SK-MEL-5 (cell line): ENCODE results near the gene FBXO40. TPM values are rescaled to one million over a fixed set of nuclear protein-coding genes. Genes with fewer than 3 reads are reported as not detected.

Source experiments
- DNase-seq: peaks from one replicate; pipeline ENCODE4 v3.0.0-alpha.2; 2016; ENCODE audit warnings: low read depth, low spot score
- in situ Hi-C: cut with HindIII; loops from 2 replicates; pipeline ENCODE4 v1.10.0; 2016; ENCODE audit warnings: low sequenced_read_pairs, high pct_unique_total_duplicates, low pct_unique_long_range_greater_than_20kb
- small RNA-seq, 2 experiments: library from RNA; depleted of rRNA; stranded (forward); fragments of <200 nt; gene quantifications; one replicate each; pipeline ENCODE3, GENCODE V24; 2014
- total RNA-seq: library from RNA; depleted of rRNA; stranded (reverse); fragments of >200 nt; shearing (Covaris generic); gene quantifications from 2 replicates; pipeline ENCODE4 v1.2.3, GENCODE V29; 2014; rRNA removed

Gene FBXO40
- total RNA-seq, 1 experiment from 2014 or later: 0.08 TPM

DNA sequence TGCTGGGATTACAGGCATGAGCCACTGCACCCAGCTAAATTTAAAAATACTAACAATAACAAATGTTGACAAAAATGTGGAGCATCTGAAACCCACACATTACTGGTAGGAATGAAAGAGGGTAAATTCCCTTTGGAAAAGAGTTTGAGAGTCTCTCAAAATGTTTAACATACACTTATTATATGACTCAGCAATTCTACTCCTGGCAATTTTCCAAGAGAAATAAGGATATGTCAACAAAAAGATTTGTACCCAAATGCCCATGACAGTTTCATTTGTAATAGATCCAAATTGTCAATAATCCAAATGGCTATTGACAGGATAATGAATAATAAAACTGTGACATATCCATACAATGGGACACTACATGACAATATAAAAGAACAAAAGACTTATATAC, 58.5 kb downstream of the FBXO40 start:
- in situ Hi-C loops: no loop called here
- no peak for DNase-seq

- in situ Hi-C loops: no loop called here
- no peak for DNase-seq
Measured at GRCh38 chr3:121654493-121655385, 61.6 kb downstream of the FBXO40 start.

DNA sequence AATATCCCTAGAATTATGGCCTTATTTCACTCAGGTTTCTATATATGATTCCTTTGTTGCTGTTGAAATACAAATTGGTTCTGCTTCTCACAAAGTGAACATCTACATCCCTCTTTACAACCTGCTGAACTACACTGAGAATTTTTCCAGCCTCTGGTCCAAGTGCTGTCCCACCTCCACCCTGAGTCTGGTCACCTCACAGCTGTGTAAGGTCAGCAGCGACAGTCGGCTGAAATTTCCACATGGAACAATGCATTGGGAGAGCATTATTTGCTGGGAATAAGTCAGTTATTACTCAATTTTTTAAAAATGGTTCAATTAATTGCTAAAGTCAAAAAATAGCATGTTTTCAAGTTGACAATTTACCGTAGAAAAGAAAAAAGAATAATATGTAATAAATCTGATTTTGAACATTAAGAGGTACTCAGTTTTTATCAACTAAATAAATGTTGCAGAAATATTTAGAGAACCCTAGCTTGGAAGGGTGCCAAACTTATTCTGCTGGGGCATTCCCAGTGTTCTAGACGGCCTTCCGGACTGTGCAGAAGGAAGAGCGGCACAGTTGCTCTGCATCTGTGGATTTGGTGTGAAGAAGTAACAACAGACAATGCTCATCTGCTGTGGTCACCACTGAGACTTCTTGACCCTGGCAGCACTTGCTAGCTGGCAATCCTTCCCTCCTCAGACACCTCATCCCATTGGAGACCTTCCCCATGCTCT, 65.7 kb downstream of the FBXO40 start:
- in situ Hi-C loops: no loop called here
- DNase-seq: no peak

- DNase-seq: no peak
- in situ Hi-C loops: no loop called here
Measured at GRCh38 chr3:121659586-121659985, 66.4 kb downstream of the FBXO40 start.

DNA sequence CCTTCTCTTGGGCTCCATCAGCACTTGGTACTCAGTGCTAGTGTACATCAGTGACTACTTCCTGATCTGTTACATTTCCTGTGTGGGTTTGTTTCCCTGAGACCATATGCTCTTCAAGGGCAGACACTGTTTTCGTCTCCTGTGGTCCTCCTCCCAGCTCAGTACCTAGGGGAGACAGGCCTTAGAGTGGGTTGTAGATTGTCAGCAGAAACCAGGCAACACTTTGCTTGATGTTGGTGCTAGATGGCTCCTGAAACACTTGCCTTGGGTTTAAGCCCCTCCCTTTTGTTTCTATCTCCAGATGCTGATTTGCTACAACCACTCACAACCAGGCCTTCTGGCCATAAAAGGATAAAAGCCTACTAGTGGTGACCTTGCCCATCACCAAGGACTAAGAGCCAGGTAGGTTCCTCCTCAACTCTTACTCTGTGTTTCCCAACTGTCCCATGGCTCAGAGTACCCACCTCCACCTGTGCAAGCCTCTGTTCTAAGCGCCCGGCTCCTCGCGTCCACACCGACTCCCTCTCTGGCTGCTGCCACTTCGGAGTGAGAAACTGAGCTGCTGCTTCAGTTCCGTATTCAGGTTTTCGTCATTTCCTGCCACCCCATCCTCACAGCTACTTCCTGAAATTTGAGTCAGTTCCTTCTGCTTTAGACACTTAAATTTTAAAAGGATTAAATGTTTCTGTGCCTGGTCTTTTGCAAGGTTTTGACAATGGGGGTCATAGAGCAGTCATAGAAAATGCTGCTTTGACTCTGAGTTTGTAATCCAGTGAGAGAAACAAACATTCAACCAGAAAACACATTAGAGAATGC, 67.4 kb downstream of the FBXO40 start, which contains the start of gene HCLS1:
HCLS1 (minus strand) TSS at position 548 of the 816 bp plus-strand sequence. CDS start 2,556 bp downstream, outside the sequence.
- no peak for DNase-seq
- in situ Hi-C loops: no loop called here

GRCh38 chr3:121661376-121661775, 68.2 kb downstream of the FBXO40 start:
- no peak for DNase-seq
- in situ Hi-C loops: no loop called here

- no peak for DNase-seq
- in situ Hi-C loops: no loop called here
Measured at GRCh38 chr3:121662742-121663141, 69.6 kb downstream of the FBXO40 start.

DNA sequence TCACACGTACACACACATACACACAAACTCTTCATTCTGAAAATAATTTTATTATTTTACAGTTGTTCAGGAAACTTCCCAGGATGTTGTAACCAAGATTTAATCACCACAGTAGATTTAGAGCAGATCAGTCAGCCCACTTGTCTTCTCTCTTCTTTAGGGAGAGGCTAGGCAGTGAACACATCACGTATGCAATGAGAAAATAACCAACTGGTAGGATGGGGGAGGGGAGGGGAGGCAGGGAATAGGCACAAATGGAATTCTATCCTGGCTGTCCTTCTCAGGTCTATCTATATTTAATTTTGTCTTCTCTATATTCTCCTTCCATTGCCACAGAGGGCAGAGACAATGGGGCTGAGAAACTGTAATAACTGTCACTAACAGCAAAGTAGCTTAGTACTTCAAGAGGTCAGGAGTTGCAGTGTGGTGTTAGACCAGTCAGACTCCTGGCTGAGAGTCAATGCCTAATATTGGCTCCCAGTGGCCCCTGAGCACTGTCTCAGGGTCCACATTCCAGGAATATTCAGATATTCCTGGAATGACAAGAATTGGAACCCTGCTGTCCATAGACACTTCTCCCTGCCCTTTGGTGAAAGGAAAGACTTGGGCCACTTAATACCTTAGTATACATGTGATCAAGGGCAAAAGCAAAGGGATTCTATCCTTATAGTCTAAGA, 70.1 kb downstream of the FBXO40 start:
- DNase-seq: no peak
- in situ Hi-C loops: no loop called here

DNA sequence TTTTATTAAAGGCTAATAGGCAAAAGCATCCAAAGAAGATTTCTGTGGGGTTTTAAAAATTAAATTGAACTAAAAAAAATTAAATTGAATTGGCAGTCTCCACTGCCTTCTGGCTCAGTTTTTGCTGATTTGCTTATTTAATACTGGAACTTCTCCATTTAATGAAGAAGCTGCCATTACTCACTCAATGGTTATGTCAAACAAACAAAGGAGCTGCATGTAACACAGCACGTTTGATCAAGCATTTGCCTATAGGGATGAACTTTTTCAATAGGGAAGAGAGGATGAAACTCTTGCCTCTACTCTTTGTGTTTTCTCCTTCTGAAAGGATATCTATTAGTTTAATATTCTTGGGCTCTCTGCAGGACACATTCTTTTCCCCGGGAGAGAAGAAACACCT, 72.3 kb downstream of the FBXO40 start:
- in situ Hi-C loops: no loop called here
- DNase-seq: no peak

- DNase-seq: no peak
- in situ Hi-C loops: no loop called here
Measured at GRCh38 chr3:121667333-121667732, 74.2 kb downstream of the FBXO40 start.

DNA sequence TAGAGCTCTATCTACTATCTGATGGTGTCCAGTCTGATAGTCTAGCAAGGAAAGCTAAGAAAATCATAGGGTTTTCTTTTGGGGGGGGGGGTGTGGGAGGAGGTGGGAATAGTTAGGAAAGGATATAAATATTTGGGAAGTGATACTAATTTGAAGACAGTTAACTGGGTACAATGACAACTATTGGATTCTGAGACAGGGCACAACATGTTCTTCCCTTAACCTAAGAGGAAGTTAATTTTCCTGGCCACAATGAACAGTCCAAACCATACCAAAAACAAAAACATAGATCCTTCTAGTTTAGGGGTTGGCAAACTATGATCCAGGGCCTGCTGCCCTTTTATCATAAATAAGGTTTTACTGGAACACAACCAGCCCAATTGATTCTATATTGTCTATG, 77.5 kb downstream of the FBXO40 start:
- in situ Hi-C loops: no loop called here
- no peak for DNase-seq

GRCh38 chr3:121677141-121677540, 84.0 kb downstream of the FBXO40 start:
- in situ Hi-C loops: no loop called here
- DNase-seq: no peak

Small RNA genes lying within 50 kb of the gene (small RNA-seq; reads per million reads assigned to genes)
- gene RNU4-62P: 0 to 0.05 reads per million in 2 experiments

Other genes with a start within 250 kb of the FBXO40 start
- gene POLQ, start 47.4 kb upstream of the FBXO40 start, total RNA-seq: 5.6 and 5.7 TPM in 2 replicates
- gene ARGFX, start 25.4 kb upstream of the FBXO40 start, total RNA-seq: not detected in 2 replicates
- 0.13 TPM in 1 of 2 replicates, not detected in the other for gene HCLS1, start 67.5 kb downstream of the FBXO40 start, total RNA-seq
- 23.0 and 29.8 TPM in 2 replicates for gene GOLGB1, start 156.4 kb downstream of the FBXO40 start, total RNA-seq
- 13.9 and 16.2 TPM in 2 replicates for gene IQCB1, start 241.7 kb downstream of the FBXO40 start, total RNA-seq
- 2.7 and 3.9 TPM in 2 replicates for gene EAF2, start 241.8 kb downstream of the FBXO40 start, total RNA-seq